Esophagus muscularis mucosa (tissue), 4 donors: ENCODE data around the gene OR2V2. TPM values are rescaled to one million over a fixed set of nuclear protein-coding genes. Genes with fewer than 3 reads are reported as not detected.

Source experiments
- DNase-seq: peaks from one replicate; pipeline ENCODE4 v3.0.0-alpha.2; 2017; ENCODE audit errors: extremely low spot score
- H3K27ac ChIP-seq, 4 donors: fragments of 200-600 bp; sonication (generic); replicated peaks in 1 of 4; 1 replicate in 3 of 4; 2 replicates in 1 of 4; pipeline ENCODE4 v1.5.1; 2016 to 2019; ENCODE audit warnings: mild to moderate bottlenecking in 1 of 4
- H3K27me3 ChIP-seq, 4 donors: fragments of 200-600 bp; sonication (generic); one replicate each; pipeline versions ENCODE4 v1.5.1 to v1.6.0; 2016 to 2019
- H3K36me3 ChIP-seq, 4 donors: fragments of 200-600 bp; sonication (generic); one replicate each; pipeline ENCODE4 v1.5.1; 2016 to 2019
- H3K4me1 ChIP-seq, 4 donors: fragments of 200-600 bp; sonication (generic); one replicate each; pipeline ENCODE4 v1.5.1; 2016 to 2019
- H3K4me3 ChIP-seq, 4 donors: fragments of 200-600 bp; sonication (generic); 1 replicate in 2 of 4; 2 replicates in 2 of 4; pipeline ENCODE4 v1.5.1; 2016 to 2019; ENCODE audit warnings: mild to moderate bottlenecking in 4 of 4, moderate library complexity in 1 of 4
- H3K9me3 ChIP-seq, 4 donors: fragments of 200-600 bp; sonication (generic); 1 replicate in 3 of 4; 2 replicates in 1 of 4; pipeline ENCODE4 v1.5.1; 2016 to 2019
- CTCF ChIP-seq, 3 experiments: fragments of 200-600 bp in 2 of 3; fragments of 450-650 bp in 1 of 3; sonication (generic) in 2 of 3; IDR thresholded peaks; one replicate each; pipeline ENCODE4 v1.5.1; 2017 to 2019; ENCODE audit warnings: antibody characterized with exemption in 3 of 3, mild to moderate bottlenecking in 2 of 3, moderate library complexity in 1 of 3
- EP300 ChIP-seq: sonication (generic); formaldehyde crosslinking; IDR thresholded peaks from one replicate; pipeline ENCODE4 v1.6.1; 2017; ENCODE audit warnings: antibody characterized with exemption
- POLR2A ChIP-seq: fragments of 450-650 bp; IDR thresholded peaks from one replicate; pipeline ENCODE4 v1.6.1; 2017; ENCODE audit warnings: antibody characterized with exemption, moderate library complexity, mild to moderate bottlenecking, low read depth
- POLR2AphosphoS5 ChIP-seq, 2 donors: sonication (generic); formaldehyde crosslinking; IDR thresholded peaks; one replicate each; pipeline ENCODE4 v1.6.1; 2017; ENCODE audit warnings: antibody characterized with exemption in 2 of 2
- WGBS: methylation state at CpG from one replicate; pipeline ENCODE4 v1.1.5; 2018; 5-methylcytosine and 5-hydroxymethylcytosine counted together
- intact Hi-C: fragments of 100-400 bp; cut with DNase I; formaldehyde crosslinking; loops from one replicate; pipeline ENCODE4 v1.15.1; 2023
- total RNA-seq, 4 donors: library from RNA; depleted of rRNA; stranded (reverse); fragments of >200 nt; gene quantifications; one replicate each; pipeline versions ENCODE4 v1.1.0 to v1.2.1, GENCODE V29; 2016

OR2V2 gene
- total RNA-seq, 4 donors from 2014 or later = not detected

GRCh38 chr5:181204826-181205760 lies 57.7 kb downstream of the OR2V2 start, which contains the start of gene TRIM7:
Gene TRIM7, minus strand, starts transcription at chr5:181205196. Its CDS starts 86 bp downstream, at chr5:181205110.
- Histone ChIP-seq H3K9me3 (no peaks in the 10 kb centered on the region), H3K36me3 (peaks cover 0 to under 1% (median 0%) of the 10 kb centered on the region in 4 donors), H3K27me3 (no peaks in the 10 kb centered on the region), H3K4me1 (peaks cover 14 to 49% (median 40%) of the 10 kb centered on the region in 4 donors), H3K27ac (peak within 1 kb of the TSS; percentile 56 to 86 (median 84)), H3K4me3 (peak within 1 kb of the TSS; percentile 62 to 76 (median 70))
- peak in 1 of 2 donors; percentile 18 for TF ChIP-seq POLR2AphosphoS5 (IDR thresholded peaks at IDR 0.05)
- TF ChIP-seq CTCF (IDR thresholded peaks at IDR 0.05) = no peak
- no peak for DNase-seq
- WGBS = 5% methylated on average over 34 of the region's 94 CpGs
- intact Hi-C loops = no loop called here

- DNase-seq = no peak
- H3K4me1 ChIP-seq = peaks cover 14 to 49% (median 40%) of the 10 kb centered on the region in 4 donors
- intact Hi-C loops = loop anchor here (2.0 kb wide), 1 partner anchor 15 kb away; no protein-coding TSS in a partner anchor
- peak overlapping the region; percentile 81 to 86 (median 84) for H3K27ac ChIP-seq
- H3K4me3 ChIP-seq = peak overlapping the region; percentile 62 to 76 (median 70)
- no peaks in the 10 kb centered on the region for H3K36me3 ChIP-seq
- no peaks in the 10 kb centered on the region for H3K9me3 ChIP-seq
- 23% methylated on average over 37 of the region's 37 CpGs for WGBS
- TF ChIP-seq EP300 (no peak), POLR2A (no peak), POLR2AphosphoS5 (IDR thresholded peaks at IDR 0.05) (no peak), CTCF (IDR thresholded peaks at IDR 0.05) (no peak)
- no peaks in the 10 kb centered on the region for H3K27me3 ChIP-seq
Observed at GRCh38 chr5:181205761-181206649, 58.6 kb downstream of the OR2V2 start.

- Histone ChIP-seq H3K4me3 (peak overlapping the region; percentile 62 to 76 (median 70)), H3K27me3 (no peaks in the 10 kb centered on the region), H3K36me3 (no peaks in the 10 kb centered on the region), H3K27ac (peak overlapping the region; percentile 81 to 86 (median 84)), H3K4me1 (peaks cover 19 to 49% (median 40%) of the 10 kb centered on the region in 4 donors), H3K9me3 (no peaks in the 10 kb centered on the region)
- TF ChIP-seq POLR2AphosphoS5 (IDR thresholded peaks at IDR 0.05) (peak in 1 of 2 donors; percentile 57), EP300 (no peak)
- intact Hi-C loops = loop anchor here (2.0 kb wide), 1 partner anchor 17 kb away; no protein-coding TSS in a partner anchor
- no peak for DNase-seq
- WGBS = 1% methylated on average over 36 of the region's 36 CpGs
Observed at GRCh38 chr5:181207214-181207959, 60.0 kb downstream of the OR2V2 start.

- H3K27ac ChIP-seq = peak overlapping the region in 3 of 4 donors; percentile 84 to 86 (median 85)
- H3K4me1 ChIP-seq = peaks cover 19 to 49% (median 40%) of the 10 kb centered on the region in 4 donors
- WGBS = 42% methylated on average over 3 of the region's 3 CpGs
- H3K9me3 ChIP-seq = no peaks in the 10 kb centered on the region
- no peaks in the 10 kb centered on the region for H3K36me3 ChIP-seq
- no peak for TF ChIP-seq POLR2AphosphoS5 (IDR thresholded peaks at IDR 0.05)
- no peak for TF ChIP-seq EP300
- TF ChIP-seq POLR2A = no peak
- TF ChIP-seq CTCF (IDR thresholded peaks at IDR 0.05) = no peak
- no peaks in the 10 kb centered on the region for H3K27me3 ChIP-seq
- no peak for DNase-seq
- H3K4me3 ChIP-seq = peak overlapping the region in 3 of 4 donors; percentile 62 to 76 (median 75)
- intact Hi-C loops = loop anchor here (2.0 kb wide), 1 partner anchor 17 kb away; no protein-coding TSS in a partner anchor
Observed at GRCh38 chr5:181207960-181208253, 60.5 kb downstream of the OR2V2 start.

Other genes with a start within 250 kb of the OR2V2 start
- under 1 TPM in 3 of 4 donors, not detected in 1; 0.17 to 0.58 (median 0.34) TPM for gene BTNL8, start 248.4 kb upstream of the OR2V2 start, total RNA-seq
- under 1 TPM in 1 of 4 donors, not detected in 3; 0.13 TPM for gene BTNL3, start 158.7 kb upstream of the OR2V2 start, total RNA-seq
- gene BTNL9, start 107.3 kb upstream of the OR2V2 start, total RNA-seq = 10 to 100 TPM in 2 of 4 donors, 1 to 10 TPM in 2; 9.1 to 30.6 (median 15.0) TPM
- gene OR2V1, start 16.4 kb upstream of the OR2V2 start, total RNA-seq = not detected
- 1 to 10 TPM; 2.1 to 5.8 (median 3.4) TPM for gene TRIM7, start 57.6 kb downstream of the OR2V2 start, total RNA-seq
- 10 to 100 TPM in 3 of 4 donors, 1 to 10 TPM in 1; 9.8 to 22.4 (median 18.2) TPM for gene TRIM41, start 75.7 kb downstream of the OR2V2 start, total RNA-seq
- 1,000 to 10,000 TPM; 1,252 to 1,898 (median 1,625) TPM for gene RACK1, start 96.3 kb downstream of the OR2V2 start, total RNA-seq
- 10 to 100 TPM; 10.3 to 21.9 (median 18.4) TPM for gene TRIM52, start 113.6 kb downstream of the OR2V2 start, total RNA-seq
- gene OR4F3, start 219.7 kb downstream of the OR2V2 start, total RNA-seq = not detected